Thoracic aorta (tissue), 2 donors: ENCODE results near the gene STX1B. TPM values are rescaled to one million over a fixed set of nuclear protein-coding genes. Genes with fewer than 3 reads are reported as not detected.

Experiments
- ATAC-seq: fragments of 150-250 bp; one replicate; pipeline ENCODE4 v1.8.0; 2017; ENCODE audit warnings: low read depth; ENCODE audit not compliant: insufficient number of reproducible peaks, low FRiP score
- DNase-seq: peaks from one replicate; pipeline ENCODE4 v3.0.0-alpha.2; 2020; ENCODE audit warnings: low spot score
- H3K27ac ChIP-seq, 2 donors: fragments of 200-600 bp; sonication (generic); 1 replicate in 1 of 2; 2 replicates in 1 of 2; pipeline ENCODE4 v1.5.1; 2016; ENCODE audit warnings: mild to moderate bottlenecking in 2 of 2, moderate library complexity in 2 of 2
- H3K27me3 ChIP-seq: fragments of 200-600 bp; sonication (generic); replicated peaks from 2 replicates; pipeline ENCODE4 v1.6.0; 2016; ENCODE audit warnings: mild to moderate bottlenecking; ENCODE audit not compliant: insufficient read depth
- H3K36me3 ChIP-seq: fragments of 200-600 bp; sonication (generic); one replicate; pipeline ENCODE4 v1.5.1; 2016
- H3K4me1 ChIP-seq, 2 donors: fragments of 200-600 bp; sonication (generic); 1 replicate in 1 of 2; 2 replicates in 1 of 2; pipeline versions ENCODE4 v1.5.1 to v1.6.0; 2016; ENCODE audit warnings: low read depth in 2 of 2, mild to moderate bottlenecking in 1 of 2; ENCODE audit not compliant: control insufficient read depth in 1 of 2
- H3K4me3 ChIP-seq: fragments of 200-600 bp; sonication (generic); 2 replicates; pipeline ENCODE4 v1.5.1; 2016; ENCODE audit warnings: mild to moderate bottlenecking
- H3K9me3 ChIP-seq: fragments of 200-600 bp; sonication (generic); 2 replicates; pipeline ENCODE4 v1.5.1; 2016
- total RNA-seq, 2 donors: library from RNA; depleted of rRNA; stranded (reverse); fragments of >200 nt; gene quantifications; one replicate each; pipeline versions ENCODE4 v1.1.0 to v1.2.3, GENCODE V29; 2016
- TF ChIP-seq, protein P1 (sequence below): fragments of 200-600 bp; sonication (generic); IDR thresholded peaks from one replicate; pipeline ENCODE4 v1.5.1; 2019; ENCODE audit warnings: antibody characterized with exemption

STX1B gene
- total RNA-seq, 2 donors from 2014 or later: 0.68 to 1.6 TPM

DNA sequence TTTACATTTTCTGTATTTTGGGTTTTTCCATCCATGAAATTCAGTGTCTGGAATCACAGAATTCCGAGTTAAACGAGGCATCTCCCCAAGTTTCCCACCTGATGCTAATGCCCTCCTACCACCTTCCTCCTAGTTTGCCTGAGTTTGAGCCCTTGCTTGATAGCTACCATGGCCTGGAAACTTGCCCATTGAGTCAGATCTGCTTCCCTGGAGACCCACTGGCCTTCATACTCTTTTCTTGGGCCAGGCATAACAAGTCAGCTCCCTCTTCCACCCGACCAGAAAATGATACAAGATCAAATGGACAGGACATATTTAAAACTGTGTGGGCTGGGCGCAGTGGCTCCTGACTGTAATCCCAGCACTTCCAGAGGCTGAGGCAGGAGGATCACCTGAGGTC lies 42.6 kb downstream of the STX1B start:
- ATAC-seq: no peak

DNA sequence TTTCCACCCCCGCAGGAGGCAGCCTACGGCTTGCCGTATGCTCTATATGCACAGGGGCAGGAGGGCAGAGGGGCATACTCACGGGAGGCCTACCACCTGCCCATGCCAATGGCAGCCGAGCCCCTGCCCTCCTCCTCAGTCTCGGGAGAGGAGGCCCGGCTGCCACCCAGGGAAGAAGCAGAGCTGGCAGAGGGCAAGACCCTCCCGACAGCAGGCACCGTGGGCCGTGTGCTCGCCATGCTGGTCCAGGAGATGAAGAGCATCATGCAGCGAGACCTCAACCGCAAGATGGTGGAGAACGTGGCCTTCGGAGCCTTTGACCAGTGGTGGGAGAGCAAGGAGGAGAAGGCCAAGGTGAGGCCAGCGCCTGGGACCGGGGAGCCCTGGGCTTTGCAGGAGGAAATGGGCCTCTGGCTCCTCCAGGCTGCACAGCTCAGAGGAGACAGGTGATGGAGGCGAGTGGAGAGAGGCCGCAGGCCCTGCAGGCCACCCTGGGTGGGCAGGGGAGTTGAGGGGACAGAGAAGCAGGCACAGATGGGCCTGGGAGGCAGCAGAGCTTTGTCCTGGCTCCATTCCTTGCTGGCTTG lies 44.3 kb downstream of the STX1B start:
- ATAC-seq (no peak), DNase-seq (no peak)
- peaks cover 75% of the 10 kb centered on the region for H3K36me3 ChIP-seq

More for the DNA sequence above, 42.6 kb downstream of the STX1B start:
- H3K36me3 ChIP-seq: peaks cover 76% of the 10 kb centered on the region
- H3K27me3 ChIP-seq: no peaks in the 10 kb centered on the region
- no peak for DNase-seq
- TF ChIP-seq, protein P1, sequence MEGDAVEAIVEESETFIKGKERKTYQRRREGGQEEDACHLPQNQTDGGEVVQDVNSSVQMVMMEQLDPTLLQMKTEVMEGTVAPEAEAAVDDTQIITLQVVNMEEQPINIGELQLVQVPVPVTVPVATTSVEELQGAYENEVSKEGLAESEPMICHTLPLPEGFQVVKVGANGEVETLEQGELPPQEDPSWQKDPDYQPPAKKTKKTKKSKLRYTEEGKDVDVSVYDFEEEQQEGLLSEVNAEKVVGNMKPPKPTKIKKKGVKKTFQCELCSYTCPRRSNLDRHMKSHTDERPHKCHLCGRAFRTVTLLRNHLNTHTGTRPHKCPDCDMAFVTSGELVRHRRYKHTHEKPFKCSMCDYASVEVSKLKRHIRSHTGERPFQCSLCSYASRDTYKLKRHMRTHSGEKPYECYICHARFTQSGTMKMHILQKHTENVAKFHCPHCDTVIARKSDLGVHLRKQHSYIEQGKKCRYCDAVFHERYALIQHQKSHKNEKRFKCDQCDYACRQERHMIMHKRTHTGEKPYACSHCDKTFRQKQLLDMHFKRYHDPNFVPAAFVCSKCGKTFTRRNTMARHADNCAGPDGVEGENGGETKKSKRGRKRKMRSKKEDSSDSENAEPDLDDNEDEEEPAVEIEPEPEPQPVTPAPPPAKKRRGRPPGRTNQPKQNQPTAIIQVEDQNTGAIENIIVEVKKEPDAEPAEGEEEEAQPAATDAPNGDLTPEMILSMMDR: no peak
- H3K9me3 ChIP-seq: no peaks in the 10 kb centered on the region
- H3K4me1 ChIP-seq: no peaks in the 10 kb centered on the region
- H3K4me3 ChIP-seq: no peak overlapping the region
- H3K27ac ChIP-seq: no peak overlapping the region

DNA sequence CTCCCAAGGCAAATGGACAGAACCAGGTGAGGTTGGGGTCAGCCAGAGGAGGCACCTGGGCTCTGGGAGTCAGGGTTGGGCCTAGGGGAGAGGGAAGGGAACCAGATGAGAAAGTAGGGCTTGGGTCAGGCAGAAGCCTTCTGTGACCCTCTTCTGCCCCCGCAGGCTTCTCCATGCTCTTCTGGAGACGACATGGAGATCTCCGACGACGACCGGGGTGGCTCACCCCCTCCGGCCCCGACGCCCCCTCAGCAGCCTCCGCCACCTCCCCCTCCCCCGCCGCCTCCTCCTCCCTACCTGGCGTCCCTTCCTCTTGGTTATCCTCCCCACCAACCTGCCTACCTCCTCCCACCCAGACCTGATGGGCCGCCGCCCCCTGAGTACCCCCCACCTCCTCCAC lies 45.0 kb downstream of the STX1B start:
- H3K27me3 ChIP-seq: no peaks in the 10 kb centered on the region
- H3K4me1 ChIP-seq: no peaks in the 10 kb centered on the region
- no peak overlapping the region for H3K27ac ChIP-seq
- TF ChIP-seq, protein P1: no peak
- no peak for ATAC-seq
- no peaks in the 10 kb centered on the region for H3K9me3 ChIP-seq
- H3K4me3 ChIP-seq: no peak overlapping the region
- peaks cover 73% of the 10 kb centered on the region for H3K36me3 ChIP-seq
- DNase-seq: no peak

More for the DNA sequence above, 44.3 kb downstream of the STX1B start:
- Histone ChIP-seq H3K9me3 (no peaks in the 10 kb centered on the region), H3K4me1 (no peaks in the 10 kb centered on the region), H3K27me3 (no peaks in the 10 kb centered on the region), H3K27ac (no peak overlapping the region), H3K4me3 (no peak overlapping the region)
- TF ChIP-seq, protein P1: no peak

DNA sequence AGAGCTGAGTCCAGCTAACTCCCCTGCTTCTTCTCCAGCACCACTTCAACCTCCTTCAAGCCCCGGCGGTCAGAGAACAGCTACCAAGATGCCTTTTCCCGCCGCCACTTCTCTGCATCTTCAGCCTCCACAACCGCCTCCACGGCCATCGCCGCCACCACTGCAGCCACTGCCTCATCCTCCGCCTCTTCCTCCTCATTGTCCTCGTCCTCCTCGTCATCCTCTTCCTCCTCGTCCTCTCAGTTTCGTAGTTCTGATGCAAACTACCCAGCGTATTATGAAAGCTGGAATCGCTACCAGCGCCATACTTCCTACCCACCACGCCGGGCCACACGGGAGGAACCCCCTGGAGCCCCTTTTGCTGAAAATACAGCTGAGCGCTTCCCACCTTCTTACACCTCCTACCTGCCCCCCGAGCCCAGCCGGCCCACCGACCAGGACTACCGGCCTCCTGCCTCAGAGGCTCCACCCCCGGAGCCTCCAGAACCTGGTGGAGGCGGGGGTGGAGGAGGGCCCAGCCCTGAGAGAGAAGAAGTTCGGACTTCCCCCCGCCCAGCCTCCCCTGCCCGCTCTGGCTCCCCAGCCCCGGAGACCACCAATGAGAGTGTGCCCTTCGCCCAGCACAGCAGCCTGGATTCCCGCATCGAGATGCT lies 45.7 kb downstream of the STX1B start:
- TF ChIP-seq, protein P1: no peak
- Histone ChIP-seq H3K4me1 (peaks cover 0 to 3% of the 10 kb centered on the region in 2 donors), H3K27me3 (no peaks in the 10 kb centered on the region), H3K36me3 (peaks cover 75% of the 10 kb centered on the region), H3K9me3 (no peaks in the 10 kb centered on the region), H3K27ac (no peak overlapping the region), H3K4me3 (no peak overlapping the region)
- DNase-seq (no peak), ATAC-seq (no peak)

DNA sequence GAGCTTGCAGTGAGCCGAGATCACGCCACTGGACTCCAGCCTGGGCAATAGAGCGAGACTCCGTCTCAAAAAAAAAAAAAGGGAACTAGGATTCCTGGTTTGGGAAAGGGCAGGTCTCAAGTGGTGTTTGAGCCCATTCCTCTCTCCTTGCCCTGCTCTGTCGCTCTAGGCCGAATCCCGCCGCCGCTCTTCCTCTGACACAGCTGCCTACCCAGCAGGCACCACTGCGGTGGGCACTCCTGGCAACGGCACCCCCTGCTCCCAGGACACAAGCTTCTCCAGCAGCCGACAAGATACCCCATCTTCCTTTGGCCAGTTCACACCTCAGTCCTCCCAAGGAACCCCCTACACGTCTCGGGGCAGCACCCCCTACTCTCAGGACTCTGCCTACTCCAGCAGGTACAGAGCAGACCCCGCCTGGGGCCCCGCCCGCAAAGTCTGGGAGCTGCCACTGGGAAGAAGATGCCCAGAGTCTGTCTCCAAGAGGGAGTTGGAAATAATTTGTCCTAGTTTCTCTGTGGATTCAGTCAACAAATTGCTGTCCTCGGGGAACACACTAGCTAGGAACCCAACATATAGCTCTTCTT lies 46.4 kb downstream of the STX1B start:
- H3K4me1 ChIP-seq: peaks cover under 1 to 9% of the 10 kb centered on the region in 2 donors
- H3K4me3 ChIP-seq: no peak overlapping the region
- DNase-seq (no peak), ATAC-seq (no peak)
- H3K27ac ChIP-seq: no peak overlapping the region
- H3K9me3 ChIP-seq: no peaks in the 10 kb centered on the region
- TF ChIP-seq, protein P1: no peak
- H3K36me3 ChIP-seq: peaks cover 70% of the 10 kb centered on the region
- H3K27me3 ChIP-seq: no peaks in the 10 kb centered on the region
